Measurements from ENCODE around the gene SERPINA3. TPM values are rescaled to one million over a fixed set of nuclear protein-coding genes. Genes with fewer than 3 reads are reported as not detected.

The SERPINA3 gene
- total and polyA plus RNA-seq, 2 of the 8 experiments (the other 6 are each of a cell fraction or from before 2014, with no cell fraction given) = not detected

DNA sequence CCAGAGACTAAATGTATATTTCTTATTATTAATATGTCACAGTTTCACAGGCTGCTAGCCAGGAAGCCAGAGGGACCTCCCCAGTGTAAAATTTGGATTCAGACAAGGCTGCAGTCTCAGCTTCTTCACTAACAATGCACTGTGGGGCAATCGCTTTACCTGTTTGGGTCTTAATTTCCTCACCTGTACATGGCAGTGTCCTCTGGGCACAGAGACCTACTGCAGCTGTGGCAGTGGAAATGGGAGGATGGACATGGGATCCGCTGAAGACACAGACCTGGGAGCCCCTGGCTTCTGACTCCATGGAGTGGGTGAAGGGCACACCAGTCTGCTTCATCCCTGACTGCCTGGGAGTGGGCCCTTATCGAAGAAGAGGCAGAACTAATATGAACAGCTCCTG is 37.9 kb upstream of the SERPINA3 start (continued):
- TF ChIP-seq, protein P1, sequence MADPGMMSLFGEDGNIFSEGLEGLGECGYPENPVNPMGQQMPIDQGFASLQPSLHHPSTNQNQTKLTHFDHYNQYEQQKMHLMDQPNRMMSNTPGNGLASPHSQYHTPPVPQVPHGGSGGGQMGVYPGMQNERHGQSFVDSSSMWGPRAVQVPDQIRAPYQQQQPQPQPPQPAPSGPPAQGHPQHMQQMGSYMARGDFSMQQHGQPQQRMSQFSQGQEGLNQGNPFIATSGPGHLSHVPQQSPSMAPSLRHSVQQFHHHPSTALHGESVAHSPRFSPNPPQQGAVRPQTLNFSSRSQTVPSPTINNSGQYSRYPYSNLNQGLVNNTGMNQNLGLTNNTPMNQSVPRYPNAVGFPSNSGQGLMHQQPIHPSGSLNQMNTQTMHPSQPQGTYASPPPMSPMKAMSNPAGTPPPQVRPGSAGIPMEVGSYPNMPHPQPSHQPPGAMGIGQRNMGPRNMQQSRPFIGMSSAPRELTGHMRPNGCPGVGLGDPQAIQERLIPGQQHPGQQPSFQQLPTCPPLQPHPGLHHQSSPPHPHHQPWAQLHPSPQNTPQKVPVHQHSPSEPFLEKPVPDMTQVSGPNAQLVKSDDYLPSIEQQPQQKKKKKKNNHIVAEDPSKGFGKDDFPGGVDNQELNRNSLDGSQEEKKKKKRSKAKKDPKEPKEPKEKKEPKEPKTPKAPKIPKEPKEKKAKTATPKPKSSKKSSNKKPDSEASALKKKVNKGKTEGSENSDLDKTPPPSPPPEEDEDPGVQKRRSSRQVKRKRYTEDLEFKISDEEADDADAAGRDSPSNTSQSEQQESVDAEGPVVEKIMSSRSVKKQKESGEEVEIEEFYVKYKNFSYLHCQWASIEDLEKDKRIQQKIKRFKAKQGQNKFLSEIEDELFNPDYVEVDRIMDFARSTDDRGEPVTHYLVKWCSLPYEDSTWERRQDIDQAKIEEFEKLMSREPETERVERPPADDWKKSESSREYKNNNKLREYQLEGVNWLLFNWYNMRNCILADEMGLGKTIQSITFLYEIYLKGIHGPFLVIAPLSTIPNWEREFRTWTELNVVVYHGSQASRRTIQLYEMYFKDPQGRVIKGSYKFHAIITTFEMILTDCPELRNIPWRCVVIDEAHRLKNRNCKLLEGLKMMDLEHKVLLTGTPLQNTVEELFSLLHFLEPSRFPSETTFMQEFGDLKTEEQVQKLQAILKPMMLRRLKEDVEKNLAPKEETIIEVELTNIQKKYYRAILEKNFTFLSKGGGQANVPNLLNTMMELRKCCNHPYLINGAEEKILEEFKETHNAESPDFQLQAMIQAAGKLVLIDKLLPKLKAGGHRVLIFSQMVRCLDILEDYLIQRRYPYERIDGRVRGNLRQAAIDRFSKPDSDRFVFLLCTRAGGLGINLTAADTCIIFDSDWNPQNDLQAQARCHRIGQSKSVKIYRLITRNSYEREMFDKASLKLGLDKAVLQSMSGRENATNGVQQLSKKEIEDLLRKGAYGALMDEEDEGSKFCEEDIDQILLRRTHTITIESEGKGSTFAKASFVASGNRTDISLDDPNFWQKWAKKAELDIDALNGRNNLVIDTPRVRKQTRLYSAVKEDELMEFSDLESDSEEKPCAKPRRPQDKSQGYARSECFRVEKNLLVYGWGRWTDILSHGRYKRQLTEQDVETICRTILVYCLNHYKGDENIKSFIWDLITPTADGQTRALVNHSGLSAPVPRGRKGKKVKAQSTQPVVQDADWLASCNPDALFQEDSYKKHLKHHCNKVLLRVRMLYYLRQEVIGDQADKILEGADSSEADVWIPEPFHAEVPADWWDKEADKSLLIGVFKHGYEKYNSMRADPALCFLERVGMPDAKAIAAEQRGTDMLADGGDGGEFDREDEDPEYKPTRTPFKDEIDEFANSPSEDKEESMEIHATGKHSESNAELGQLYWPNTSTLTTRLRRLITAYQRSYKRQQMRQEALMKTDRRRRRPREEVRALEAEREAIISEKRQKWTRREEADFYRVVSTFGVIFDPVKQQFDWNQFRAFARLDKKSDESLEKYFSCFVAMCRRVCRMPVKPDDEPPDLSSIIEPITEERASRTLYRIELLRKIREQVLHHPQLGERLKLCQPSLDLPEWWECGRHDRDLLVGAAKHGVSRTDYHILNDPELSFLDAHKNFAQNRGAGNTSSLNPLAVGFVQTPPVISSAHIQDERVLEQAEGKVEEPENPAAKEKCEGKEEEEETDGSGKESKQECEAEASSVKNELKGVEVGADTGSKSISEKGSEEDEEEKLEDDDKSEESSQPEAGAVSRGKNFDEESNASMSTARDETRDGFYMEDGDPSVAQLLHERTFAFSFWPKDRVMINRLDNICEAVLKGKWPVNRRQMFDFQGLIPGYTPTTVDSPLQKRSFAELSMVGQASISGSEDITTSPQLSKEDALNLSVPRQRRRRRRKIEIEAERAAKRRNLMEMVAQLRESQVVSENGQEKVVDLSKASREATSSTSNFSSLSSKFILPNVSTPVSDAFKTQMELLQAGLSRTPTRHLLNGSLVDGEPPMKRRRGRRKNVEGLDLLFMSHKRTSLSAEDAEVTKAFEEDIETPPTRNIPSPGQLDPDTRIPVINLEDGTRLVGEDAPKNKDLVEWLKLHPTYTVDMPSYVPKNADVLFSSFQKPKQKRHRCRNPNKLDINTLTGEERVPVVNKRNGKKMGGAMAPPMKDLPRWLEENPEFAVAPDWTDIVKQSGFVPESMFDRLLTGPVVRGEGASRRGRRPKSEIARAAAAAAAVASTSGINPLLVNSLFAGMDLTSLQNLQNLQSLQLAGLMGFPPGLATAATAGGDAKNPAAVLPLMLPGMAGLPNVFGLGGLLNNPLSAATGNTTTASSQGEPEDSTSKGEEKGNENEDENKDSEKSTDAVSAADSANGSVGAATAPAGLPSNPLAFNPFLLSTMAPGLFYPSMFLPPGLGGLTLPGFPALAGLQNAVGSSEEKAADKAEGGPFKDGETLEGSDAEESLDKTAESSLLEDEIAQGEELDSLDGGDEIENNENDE (IDR thresholded peaks at IDR 0.05; ENCODE audit: insufficient replicate concordance, low read length) = no peak
- TF ChIP-seq RXRA (IDR thresholded peaks at IDR 0.05; ENCODE audit: insufficient read depth, low read depth, low read length) = no peak
- TF ChIP-seq KDM1A (IDR thresholded peaks at IDR 0.05; ENCODE audit: borderline replicate concordance, low read length) = no peak
- TF ChIP-seq, protein P2, sequence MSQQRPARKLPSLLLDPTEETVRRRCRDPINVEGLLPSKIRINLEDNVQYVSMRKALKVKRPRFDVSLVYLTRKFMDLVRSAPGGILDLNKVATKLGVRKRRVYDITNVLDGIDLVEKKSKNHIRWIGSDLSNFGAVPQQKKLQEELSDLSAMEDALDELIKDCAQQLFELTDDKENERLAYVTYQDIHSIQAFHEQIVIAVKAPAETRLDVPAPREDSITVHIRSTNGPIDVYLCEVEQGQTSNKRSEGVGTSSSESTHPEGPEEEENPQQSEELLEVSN (IDR thresholded peaks at IDR 0.05) = no peak
- TF ChIP-seq SRF (IDR thresholded peaks at IDR 0.05; ENCODE audit: low read depth, low read length) = no peak
- no peak for TF ChIP-seq SP1 (IDR thresholded peaks at IDR 0.05; ENCODE audit: low read depth, low read length)
- TF ChIP-seq FOSL1 (IDR thresholded peaks at IDR 0.05; ENCODE audit: insufficient read depth, low read depth, low read length) = no peak
- TF ChIP-seq TCF12 (IDR thresholded peaks at IDR 0.05; ENCODE audit: low read depth, low read length) = no peak
- TF ChIP-seq GABPA (IDR thresholded peaks at IDR 0.05; ENCODE audit: borderline replicate concordance, insufficient read depth, low read length) = no peak
- TF ChIP-seq NRF1 (IDR thresholded peaks at IDR 0.05; ENCODE audit: low read depth, low read length) = no peak
